ENCODE results near the gene KCNIP1.

The KCNIP1 gene

DNA sequence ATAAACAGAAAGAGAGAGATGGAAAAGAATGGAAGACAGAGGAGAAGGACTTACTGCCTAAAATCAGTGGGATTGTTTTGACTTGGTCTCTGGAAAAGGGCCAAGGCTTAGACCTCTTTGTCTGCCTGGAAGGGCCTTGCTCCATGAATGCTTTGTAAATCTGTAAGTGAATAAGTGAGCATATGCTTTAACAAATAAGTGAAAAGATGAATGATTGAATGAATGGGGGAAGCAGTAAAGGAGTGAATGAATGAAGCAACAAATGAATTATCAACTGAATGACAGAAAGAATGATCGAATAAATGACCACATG, 5.5 kb downstream of the KCNIP1 start:
- DNase-seq, result no peak

DNA sequence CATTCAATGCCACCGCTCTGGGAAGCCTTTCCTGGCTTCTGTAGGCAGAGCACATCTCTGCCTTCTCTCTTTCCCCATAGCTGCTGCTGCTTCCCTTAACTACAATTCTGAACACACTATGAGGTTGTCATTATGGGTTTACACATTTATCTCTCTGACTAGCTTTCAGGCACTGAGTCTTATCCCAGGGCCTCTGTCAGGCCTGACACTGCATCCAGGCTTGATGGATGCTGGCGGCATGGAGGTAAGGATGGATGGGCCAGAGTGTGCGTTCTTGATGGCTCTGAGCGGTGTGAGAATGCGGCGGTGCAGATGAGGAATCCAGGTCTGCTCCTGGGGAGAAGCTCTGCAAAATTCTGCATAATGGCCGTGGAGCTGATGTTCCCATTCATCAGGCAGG, 6.3 kb downstream of the KCNIP1 start:
- no peak for DNase-seq

DNA sequence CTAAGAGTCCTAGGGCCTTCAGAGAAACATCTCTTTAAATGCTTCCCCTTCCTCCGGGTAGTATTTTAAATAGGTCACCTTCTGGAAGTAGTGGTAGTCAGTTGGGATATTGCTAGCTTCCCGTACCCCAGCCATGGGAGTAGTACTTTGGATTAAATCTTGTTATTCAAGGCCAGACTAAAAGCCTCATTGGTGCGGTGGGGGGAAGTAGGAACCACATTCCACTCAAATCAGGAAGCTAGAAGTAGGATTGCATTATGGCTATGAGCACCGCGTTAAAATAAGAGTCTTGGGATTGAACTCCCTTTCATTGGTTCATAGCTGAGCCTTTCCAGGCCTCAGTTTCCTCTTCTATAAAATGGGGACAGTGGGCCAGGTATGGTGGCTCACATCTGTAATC, 6.7 kb downstream of the KCNIP1 start:
- no peak for DNase-seq

DNA sequence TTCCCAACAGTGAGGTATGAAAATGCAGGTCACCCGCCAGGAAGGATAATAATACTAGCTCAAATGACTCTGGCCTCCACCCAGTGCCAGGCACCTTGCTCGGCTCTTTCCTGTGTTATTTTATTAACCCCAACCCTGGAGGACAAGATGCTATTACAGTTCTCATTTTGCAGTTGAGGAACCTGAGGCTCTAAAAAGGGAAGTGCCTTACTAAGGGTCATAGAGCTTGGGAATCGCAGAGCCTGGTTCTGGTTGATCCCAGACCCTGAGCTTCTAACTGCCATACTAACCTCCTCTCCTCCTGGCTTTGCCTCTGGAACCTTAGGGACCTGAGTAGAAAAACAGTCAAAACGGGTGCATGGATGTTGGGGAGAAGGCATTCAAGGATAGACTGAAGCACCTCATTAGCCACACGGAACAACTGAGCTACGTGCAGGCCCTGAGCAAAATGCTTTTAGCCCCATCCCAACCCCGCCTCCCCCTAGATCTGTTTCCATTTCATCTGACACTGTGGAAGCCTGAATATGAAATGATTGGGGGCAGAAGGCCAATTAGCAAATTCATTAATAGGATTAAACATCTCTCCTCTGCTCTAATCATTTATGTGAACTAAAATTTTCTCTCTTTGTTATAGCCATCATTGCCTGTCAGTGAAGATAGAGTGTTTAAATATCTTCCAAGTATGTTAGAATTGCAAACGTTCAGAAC, 7.9 kb downstream of the KCNIP1 start:
- DNase-seq, result no peak

DNA sequence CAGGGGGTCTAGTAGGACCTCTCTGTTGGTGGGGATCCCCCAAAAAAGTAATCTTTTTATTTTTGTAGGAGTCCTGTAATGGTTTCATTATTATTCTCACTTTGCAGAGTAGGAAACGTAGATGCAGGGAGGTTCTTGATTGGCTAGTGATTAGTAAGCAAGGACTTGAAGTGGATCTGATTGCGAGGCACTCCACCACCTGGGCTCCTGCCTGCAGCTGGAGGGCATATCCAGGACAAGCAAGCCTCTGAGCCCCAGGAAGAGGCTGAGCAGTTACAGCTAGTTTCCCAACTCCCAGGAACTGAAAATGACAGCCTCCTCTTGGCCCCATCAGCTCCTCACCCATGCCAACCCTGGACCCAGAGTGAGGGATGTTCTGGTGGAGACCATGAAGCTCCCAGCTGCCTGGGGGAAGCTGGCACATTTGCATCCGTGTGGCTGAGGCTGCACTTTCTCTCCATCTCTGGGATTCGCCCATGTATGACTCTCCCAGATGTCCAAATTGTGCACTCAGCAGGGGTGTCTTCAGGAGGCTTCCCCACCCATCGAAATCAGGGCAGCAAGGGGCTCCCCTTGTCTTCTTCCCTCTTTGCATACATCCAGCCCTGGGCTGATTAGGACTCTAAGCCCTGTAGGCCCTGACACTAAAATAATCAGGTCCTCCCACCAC, 10.2 kb downstream of the KCNIP1 start:
- DNase-seq, result no peak

DNA sequence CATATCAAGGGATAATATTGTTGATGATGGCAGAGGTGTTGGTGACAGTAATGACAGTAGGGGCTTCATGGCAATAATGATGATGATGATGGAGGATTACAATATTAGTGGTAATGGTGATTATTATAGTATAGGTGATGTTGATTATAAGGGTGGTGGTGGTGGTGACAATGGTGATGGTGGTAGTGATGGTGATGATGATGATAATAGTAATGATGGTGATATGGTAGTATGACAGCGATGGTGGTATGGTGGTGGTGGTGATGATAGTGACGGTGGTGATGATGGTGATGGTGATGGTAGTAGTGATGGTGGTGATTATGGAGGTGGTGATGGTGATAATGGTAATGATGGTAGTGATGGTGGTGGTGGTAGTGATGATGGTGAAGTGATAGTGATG, 13.6 kb downstream of the KCNIP1 start:
- no peak for DNase-seq

DNA sequence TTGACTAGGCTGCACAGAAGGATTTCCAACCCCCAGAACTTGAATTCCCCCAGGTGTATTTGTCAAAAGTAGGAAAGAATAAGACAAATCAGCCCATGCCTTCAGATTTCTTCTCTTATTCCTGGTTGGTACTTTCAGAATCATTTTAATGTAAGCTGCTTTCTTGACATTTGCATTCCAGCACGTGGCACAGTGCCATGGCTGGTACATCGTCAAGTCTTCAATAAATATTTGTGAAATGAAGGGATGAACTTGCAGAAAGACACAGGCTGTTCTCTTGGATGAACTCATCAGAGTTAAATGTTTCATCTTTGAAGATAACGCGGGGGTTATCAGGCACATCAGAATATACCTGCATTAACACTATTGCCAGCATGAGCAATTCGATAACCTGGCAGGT, 14.5 kb downstream of the KCNIP1 start:
- no peak for DNase-seq

DNA sequence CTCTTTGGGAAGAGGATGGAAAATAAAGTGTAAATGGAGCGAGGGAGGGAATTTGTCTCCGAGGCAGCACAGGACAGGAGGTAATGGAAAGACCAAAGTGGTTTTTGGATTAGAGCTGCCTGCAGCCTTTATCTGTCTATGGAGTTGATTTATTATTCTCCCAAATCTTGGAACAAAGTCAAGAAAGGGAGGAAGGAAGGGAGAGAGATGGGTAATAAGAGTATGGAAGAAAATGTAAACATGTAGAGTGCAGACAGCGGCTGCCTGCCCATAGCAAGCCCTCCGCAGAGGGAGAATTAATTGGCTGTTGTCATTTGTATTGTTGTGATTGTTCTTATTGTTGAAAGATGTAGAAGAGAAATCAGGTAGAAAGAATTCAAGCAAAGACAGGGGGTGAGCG, 15.7 kb downstream of the KCNIP1 start:
- DNase-seq, result no peak

DNA sequence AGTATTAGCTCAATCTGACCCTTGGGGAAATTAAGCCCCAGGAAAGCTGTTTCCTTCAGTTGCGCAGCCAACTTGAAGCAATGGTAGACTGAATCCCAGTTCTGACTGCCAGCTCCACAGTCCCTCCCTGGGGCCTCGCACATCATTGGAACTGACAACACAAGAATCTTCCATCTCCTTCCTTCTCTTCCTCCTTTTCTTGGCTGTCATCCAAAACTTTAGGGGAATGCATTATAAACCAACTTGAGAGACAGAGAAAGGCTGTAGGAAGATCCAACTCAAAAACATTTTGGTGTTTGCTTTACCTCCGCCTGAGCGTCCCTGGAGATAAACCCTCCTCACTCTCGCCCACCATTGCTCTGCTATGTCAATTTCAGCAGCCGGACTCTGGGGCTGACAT, 16.6 kb downstream of the KCNIP1 start:
- no peak for DNase-seq

DNA sequence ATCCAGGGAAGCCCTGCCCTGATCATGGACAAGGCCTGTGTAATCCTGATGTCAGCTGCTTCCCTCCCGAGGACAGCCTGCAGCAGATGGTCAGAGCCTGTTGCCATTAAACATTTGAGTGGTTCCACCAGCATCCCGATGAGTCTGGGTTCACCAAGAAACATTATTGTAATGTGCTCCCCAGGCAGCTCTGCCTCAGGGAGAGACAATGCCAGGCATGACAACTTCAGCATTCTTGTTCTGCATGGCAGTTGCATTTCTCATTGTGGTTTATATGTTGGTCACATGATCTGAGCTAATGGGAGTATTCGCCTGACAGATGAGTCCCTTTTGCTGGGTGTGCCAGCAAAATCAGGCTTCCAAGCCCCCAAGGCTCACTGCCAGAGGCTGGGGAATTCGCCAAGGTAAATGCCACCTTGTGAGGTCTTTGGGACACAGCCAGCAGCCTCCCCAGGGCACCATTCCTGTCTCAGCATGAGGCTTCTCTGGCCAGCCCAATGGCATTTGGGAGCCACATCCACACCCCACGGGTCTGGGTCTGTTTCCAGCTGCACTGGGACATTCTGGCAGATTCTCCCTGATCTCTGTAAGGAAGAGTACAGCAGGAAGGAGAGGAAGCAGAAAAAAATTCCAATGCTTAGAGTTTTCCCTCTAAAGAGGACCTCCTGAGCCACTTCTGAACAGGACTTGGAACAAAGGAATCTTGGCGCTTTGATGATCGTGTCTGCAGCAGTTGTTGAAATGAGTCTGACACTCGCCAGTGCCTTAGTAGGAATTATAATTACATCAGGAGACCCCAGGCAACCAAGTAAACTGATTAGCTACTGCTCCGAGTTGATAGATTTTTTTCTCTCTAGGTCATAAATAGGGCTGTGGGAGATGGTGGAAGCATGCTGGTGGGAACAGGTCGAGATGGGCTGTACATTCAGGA, 18.7 kb downstream of the KCNIP1 start:
- DNase-seq, result no peak

DNA sequence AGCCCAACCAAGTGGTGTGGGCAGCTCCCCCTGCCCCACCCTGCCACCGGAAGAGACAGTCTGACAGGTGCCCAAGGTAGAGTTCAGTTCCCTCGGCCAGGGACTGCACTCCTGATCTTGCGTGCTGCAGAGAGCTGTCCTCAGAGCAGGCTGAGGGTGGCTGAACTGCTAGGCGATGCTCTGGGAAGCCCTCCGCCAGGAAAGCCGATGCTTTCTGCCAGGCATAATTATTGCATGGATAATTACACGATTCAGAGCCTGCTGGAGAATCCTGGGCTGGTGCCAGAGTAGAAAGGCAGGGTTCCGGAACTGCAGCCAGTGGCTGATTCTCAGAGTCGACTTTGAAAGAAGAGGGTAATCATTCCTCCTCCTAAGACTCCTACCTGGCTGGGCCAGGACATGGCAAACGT, 19.3 kb downstream of the KCNIP1 start:
- peak; percentile 24 for DNase-seq

DNA sequence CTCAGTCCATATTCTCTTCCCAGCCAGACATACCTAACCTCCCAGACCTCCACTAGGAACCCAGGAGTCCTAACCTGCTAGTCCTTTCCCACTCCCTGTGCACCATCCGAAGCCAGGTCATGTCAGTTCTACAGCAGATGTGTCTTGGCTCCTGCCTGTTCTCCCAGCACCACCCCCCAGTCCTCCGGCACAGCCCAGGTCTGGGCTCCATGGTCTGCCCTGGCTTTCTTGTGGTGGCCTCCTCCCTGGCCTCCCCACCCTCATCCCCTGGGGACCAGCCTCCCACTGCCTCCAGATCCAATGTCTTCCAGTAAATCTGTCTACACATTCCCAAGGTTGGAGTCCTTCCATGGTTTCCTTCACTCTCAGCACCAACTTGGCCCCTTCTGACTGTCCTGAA, 20.0 kb downstream of the KCNIP1 start:
- DNase-seq, result no peak

DNA sequence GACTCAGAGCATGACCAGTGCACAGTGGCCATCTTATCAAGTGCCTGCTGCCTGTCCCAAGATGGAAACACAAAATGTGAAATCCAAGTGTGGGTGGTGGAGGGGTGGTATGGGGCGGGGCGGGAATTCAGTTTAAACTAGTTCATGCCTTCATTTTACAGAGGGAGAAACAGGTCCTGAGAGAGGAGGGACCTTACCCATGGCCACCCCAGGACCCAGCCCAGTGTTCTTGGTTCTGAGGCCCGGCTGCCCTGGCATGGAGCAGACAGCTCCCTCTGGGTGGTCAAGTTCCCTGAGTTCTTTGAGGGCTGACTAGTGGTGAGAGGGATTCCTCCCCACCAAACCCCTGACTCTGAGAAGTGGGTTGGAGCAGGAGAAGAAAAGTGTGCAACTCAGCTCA, 20.8 kb downstream of the KCNIP1 start:
- no peak for DNase-seq

DNA sequence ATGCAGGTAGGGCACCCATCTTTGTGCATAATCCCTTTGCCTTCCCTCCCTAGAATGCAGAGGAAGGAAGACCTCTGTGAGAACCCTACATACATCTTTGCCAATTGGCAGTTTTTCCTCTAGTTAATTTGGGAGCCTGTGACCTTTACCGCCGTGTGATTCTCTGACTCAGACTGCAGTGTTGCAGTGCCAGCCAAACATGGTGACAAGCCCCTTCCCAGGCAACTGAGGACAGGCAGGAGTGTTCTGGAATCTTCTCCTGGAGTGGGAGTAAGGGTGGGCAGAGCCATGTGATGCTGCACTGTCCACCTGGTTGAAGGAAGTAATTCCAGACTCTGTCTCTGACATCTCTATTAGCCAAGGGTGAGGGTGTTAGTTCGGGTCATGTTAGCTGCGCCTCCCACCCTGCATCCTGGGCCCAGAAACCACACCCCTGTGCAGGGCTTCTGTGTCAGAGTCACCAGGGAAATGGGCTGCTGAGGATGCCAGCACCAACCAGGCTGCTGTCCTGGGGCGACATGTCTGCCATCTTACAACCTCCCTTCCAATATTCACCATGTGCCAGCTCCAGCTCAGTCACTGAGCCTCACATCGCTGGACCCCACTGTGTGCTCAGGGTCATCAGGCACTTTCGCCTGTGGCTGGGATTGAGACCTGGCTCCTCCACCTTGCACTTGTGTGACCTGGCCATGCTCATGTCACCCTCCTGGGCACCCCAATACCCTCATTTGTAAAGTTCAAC, 21.8 kb downstream of the KCNIP1 start:
- DNase-seq, result no peak

DNA sequence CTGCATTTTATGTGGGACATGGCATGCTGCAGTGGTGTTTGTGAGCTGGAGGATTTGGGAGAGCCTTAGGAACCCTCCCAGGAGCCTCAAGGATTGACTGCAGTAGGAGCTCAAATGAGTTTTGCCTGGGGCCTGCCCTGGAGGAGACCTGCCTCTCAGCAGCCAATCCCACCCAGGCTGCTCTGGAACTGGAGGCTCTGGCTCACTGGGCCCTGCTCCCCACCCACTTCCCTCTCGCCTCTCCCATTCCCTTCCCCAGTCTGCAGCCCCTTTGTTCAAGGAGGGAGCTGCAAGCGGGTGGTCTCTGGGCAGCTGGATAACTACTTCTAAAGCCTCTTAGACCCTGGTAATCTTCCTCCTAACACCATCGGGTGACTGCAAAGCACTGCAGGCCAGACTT, 24.2 kb downstream of the KCNIP1 start:
- DNase-seq, result no peak

DNA sequence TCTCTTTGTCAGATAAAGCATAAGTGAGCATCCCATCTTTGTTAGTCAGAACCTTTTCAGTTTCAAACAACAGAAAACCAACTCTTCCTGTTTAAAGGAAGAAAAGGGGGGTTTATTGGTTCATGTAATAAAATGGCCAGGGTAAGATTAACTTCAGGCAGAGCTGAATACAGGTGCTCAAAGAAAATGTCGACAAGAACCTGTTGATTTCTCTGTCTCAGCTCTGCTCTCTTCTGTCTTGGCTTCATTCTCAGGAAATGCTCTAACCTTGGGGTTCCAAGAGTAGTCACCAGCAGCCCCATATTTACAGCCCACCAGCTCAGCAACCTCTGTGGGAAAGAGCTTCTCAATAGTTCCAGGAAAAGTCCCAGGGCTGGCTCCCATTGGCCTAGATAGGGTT, 25.2 kb downstream of the KCNIP1 start:
- no peak for DNase-seq

DNA sequence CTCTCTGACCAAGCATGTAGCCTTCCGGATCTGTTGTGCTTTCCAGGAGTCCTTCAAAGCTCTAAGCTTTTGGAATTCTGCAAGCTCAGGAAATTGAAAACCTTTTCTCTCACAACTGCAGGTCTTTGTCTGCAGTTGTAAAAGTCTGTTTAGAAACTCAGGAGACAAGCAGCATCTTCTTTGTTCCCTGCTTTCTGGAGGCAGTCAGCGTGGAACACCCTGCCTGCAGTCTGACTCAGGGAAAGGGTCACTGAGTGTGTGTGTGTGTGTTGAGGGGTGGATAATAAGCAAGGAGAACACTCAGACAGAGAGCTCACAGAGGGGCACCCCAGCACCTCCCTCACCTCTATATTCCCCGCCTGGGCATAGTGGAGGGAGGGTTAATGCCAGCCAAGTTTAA, 29.1 kb downstream of the KCNIP1 start:
- no peak for DNase-seq

DNA sequence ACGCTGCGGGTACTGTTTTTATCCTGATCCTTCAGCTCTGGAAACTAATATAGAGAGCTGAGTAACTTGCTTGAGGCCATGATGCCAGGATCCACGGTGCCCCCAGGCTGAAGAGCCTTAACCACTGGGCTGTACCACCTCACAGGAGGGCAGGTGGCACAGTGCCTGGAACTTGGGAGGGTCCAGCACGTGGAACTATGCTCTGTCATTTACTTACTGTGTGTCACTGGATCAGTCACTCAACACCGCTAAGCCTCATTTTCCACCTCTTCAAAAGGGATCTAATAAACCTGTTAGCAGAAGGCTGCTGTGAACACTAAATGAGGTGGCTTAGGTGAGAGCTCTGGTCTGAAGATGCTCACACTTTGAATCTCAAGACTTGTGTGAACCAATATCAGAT, 29.6 kb downstream of the KCNIP1 start:
- no peak for DNase-seq

DNA sequence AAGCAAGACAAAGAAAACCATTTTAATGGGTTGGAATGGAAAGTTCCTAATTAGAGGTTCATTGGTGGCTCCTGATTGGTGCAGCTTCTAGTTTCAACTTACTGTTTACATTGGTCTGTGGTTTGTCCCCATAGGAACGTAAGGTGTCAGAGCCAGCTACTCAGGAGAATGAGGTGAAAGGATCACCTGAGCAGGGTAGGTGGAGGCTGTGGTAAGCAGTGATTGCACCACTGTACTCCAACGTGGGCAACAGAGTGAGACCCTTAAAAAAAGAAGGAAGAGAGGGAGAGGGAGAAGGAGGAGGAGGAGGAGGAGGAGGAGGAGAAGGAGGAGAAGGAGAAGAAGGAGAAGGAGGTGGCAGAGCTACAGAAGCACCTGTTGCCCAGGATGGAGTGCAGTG, 30.4 kb downstream of the KCNIP1 start:
- DNase-seq, result no peak

DNA sequence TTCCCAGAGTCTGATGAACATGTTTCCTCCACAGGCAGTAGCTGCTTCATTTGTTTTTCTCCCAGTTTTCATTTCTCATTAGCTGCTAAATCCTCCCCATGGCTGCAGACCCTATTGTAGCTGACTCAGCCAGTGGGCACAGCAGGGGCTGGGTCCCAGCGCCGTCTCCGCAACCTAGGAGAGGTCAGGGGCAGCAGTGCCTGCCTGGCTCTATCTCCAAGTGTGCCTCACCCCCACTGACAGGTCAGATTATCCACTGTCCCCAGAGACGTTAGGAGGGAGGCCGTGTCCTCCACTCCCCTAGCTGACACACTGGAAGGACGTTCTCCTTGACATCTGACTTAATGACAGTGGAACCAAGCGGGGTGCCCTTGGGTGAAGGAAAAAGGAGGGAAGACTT, 31.1 kb downstream of the KCNIP1 start:
- DNase-seq, result no peak

DNA sequence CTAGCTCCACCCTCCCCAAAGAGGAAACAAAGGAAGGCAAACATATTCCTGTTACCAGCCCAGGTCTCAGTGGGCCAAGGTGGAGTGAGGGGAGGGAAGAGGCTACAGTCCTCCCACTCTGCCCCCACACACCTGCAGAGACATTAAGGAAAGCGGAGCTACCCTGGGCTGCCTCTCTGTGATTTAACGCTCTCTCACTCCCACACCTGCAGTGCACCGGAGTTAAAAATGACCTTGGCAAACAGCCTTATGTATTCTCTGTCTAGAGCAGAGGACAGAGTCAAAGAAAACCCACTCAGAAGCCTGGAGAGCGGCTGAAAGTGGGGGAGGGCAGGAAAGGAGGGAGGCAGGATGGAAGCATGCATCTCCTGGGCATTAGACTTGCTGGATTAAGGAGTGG, 32.7 kb downstream of the KCNIP1 start:
- DNase-seq, result no peak

DNA sequence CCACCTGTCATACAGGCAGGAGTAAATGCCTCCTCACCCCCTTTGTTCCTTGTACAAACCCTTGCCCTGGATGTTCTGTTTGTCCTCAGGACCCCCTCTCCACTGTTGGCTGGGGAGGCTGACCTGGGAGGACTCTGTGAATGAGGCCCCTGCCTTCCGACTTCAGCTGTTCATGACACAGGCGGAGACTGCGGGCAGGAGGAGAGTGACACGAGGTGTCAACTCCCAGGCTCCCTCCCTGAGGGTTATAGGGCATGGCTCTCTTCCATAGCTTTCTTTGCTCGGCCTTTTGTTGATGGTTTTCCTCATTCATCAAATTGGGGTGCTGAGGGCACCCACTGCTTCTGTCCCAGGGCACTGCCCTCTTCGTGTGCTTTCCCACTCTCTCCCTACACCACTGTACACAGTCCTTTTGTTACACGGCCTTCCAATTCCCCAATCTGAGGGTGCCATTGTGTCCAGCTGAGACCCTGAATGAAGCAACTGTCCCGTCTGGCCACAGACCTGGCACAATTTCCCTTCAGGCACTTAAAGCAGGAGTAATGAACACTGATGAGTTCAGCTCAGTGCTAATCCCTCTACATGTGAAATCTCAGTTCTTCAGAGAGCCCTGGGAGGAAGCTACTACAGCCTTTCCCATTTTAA, 33.8 kb downstream of the KCNIP1 start:
- DNase-seq, result no peak

DNA sequence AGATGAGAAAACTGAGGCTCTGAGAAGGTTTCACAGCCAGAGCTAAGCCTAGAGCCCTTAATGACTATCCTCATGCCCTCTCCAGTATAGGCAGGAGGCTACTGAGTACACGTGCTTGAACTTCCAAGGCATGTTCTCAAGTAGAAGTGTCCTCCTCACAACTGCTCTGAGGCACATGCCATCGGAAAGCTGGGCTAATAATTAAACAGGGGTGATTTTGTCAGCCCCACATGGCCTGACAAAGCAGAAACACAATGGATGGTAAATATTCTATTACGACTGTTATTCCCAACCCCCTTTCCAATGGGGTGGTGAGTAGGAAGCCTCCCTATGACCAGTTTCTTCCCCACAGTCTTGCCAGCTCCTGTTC, 34.3 kb downstream of the KCNIP1 start:
- no peak for DNase-seq
